Activated T-cell treated with anti-CD3 and anti-CD28 coated beads, Interleukin-2, amount 50 U/mL, for 24 hours (primary cell): Measurements from ENCODE around the gene AMZ1.

ENCODE experiments used
- DNase-seq: peaks from one replicate; pipeline ENCODE4 v3.0.0-alpha.2; 2020
- H3K27ac Mint-ChIP-seq: 2 replicates; pipeline ENCODE4 v1.8.0; 2020; ENCODE audit warnings: mild to moderate bottlenecking, mixed read lengths
- H3K27me3 Mint-ChIP-seq: 2 replicates; pipeline ENCODE4 v1.8.0; 2020; ENCODE audit warnings: mixed read lengths
- H3K36me3 Mint-ChIP-seq: 2 replicates; pipeline ENCODE4 v1.8.0; 2020; ENCODE audit warnings: low read depth, mixed read lengths
- H3K4me1 Mint-ChIP-seq: 2 replicates; pipeline ENCODE4 v1.8.0; 2020; ENCODE audit warnings: low read depth, mixed read lengths
- H3K4me3 Mint-ChIP-seq: 2 replicates; pipeline ENCODE4 v1.8.0; 2020; ENCODE audit warnings: mild to moderate bottlenecking, moderate library complexity, mixed read lengths
- H3K9me3 Mint-ChIP-seq: 2 replicates; pipeline ENCODE4 v1.8.0; 2020; ENCODE audit warnings: mixed read lengths

Gene AMZ1

GRCh38 chr7:2646680-2647571, 41.1 kb upstream of the AMZ1 start:
- DNase-seq = no peak
- no peak overlapping the region for H3K4me3 Mint-ChIP-seq
- H3K27ac Mint-ChIP-seq = no peak overlapping the region
- H3K9me3 Mint-ChIP-seq = no peaks in the 10 kb centered on the region
- H3K4me1 Mint-ChIP-seq = peaks cover 16% of the 10 kb centered on the region
- no peaks in the 10 kb centered on the region for H3K36me3 Mint-ChIP-seq
- no peaks in the 10 kb centered on the region for H3K27me3 Mint-ChIP-seq

DNA sequence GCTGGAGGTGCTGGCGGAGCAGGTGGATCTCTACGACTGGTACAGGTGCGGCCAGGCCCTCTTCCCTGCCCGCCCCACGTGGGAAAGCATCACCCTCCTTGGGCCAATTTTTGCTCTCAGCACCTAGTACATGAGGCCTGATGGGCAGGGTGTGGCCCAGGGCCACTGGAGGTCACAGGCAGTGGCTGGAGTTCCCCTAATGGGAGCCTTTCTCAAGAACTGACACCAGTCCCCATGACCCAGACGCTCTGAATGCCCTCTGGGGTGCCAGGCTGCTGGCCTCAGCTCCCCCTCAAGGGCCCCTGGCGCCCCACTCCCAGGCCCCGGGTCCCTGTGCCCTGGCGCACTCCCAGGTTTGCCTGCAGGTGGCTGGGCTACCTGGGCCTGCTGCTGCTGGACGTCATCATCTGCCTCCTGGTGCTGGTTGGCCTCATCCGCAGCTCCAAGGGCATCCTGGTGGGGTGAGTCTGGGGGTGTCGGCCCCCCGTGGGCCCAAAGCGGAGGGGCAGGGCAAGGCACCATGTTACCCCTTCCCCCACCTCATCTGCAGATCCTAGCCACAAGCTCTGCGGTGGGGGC, 40.3 kb upstream of the AMZ1 start:
- no peak overlapping the region for H3K27ac Mint-ChIP-seq
- H3K36me3 Mint-ChIP-seq = no peaks in the 10 kb centered on the region
- peaks cover 16% of the 10 kb centered on the region for H3K4me1 Mint-ChIP-seq
- DNase-seq = no peak
- H3K9me3 Mint-ChIP-seq = no peaks in the 10 kb centered on the region
- H3K4me3 Mint-ChIP-seq = no peak overlapping the region
- no peaks in the 10 kb centered on the region for H3K27me3 Mint-ChIP-seq

- no peak for DNase-seq
- Mint-ChIP-seq H3K27ac (no peak overlapping the region), H3K36me3 (no peaks in the 10 kb centered on the region), H3K4me3 (no peak overlapping the region), H3K9me3 (no peaks in the 10 kb centered on the region), H3K4me1 (peaks cover 15% of the 10 kb centered on the region), H3K27me3 (no peaks in the 10 kb centered on the region)
Measured at GRCh38 chr7:2649139-2649838, 38.7 kb upstream of the AMZ1 start.

GRCh38 chr7:2649991-2650390, 38.0 kb upstream of the AMZ1 start:
- Mint-ChIP-seq H3K4me1 (peaks cover 8% of the 10 kb centered on the region), H3K4me3 (no peak overlapping the region), H3K9me3 (no peaks in the 10 kb centered on the region), H3K27ac (peak overlapping the region; percentile 33), H3K27me3 (no peaks in the 10 kb centered on the region), H3K36me3 (no peaks in the 10 kb centered on the region)
- no peak for DNase-seq

- no peaks in the 10 kb centered on the region for H3K36me3 Mint-ChIP-seq
- no peaks in the 10 kb centered on the region for H3K27me3 Mint-ChIP-seq
- H3K27ac Mint-ChIP-seq = peak overlapping the region; percentile 33
- H3K9me3 Mint-ChIP-seq = no peaks in the 10 kb centered on the region
- DNase-seq = no peak
- no peak overlapping the region for H3K4me3 Mint-ChIP-seq
- peaks cover 3% of the 10 kb centered on the region for H3K4me1 Mint-ChIP-seq
Measured at GRCh38 chr7:2650451-2650850, 37.6 kb upstream of the AMZ1 start.

- Mint-ChIP-seq H3K4me1 (no peaks in the 10 kb centered on the region), H3K4me3 (no peak overlapping the region), H3K27me3 (no peaks in the 10 kb centered on the region), H3K27ac (no peak overlapping the region), H3K9me3 (no peaks in the 10 kb centered on the region), H3K36me3 (no peaks in the 10 kb centered on the region)
- no peak for DNase-seq
Measured at GRCh38 chr7:2651336-2651735, 36.7 kb upstream of the AMZ1 start.

- H3K27me3 Mint-ChIP-seq = no peaks in the 10 kb centered on the region
- no peak overlapping the region for H3K27ac Mint-ChIP-seq
- no peaks in the 10 kb centered on the region for H3K36me3 Mint-ChIP-seq
- H3K4me1 Mint-ChIP-seq = no peaks in the 10 kb centered on the region
- H3K4me3 Mint-ChIP-seq = no peak overlapping the region
- no peak for DNase-seq
- no peaks in the 10 kb centered on the region for H3K9me3 Mint-ChIP-seq
Measured at GRCh38 chr7:2651847-2652735, 35.9 kb upstream of the AMZ1 start.

DNA sequence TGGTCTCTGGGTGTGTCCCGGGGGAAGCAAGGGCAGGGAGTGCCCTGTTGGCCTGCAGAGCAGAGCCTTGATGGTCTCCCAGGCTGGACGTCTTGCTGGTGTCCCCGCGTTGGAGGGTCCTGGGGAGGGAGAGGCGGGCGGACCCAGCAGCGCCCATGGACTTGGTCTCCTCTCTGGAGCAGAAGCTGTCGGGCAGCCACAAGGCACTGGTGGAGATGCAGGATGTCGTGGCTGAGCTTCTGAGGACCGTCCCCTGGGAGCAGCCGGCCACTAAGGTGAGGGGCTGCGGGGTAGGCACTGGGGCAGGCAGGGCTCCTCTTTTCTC, 35.3 kb upstream of the AMZ1 start:
- no peaks in the 10 kb centered on the region for H3K36me3 Mint-ChIP-seq
- no peaks in the 10 kb centered on the region for H3K4me1 Mint-ChIP-seq
- DNase-seq = no peak
- no peak overlapping the region for H3K27ac Mint-ChIP-seq
- H3K9me3 Mint-ChIP-seq = no peaks in the 10 kb centered on the region
- no peaks in the 10 kb centered on the region for H3K27me3 Mint-ChIP-seq
- no peak overlapping the region for H3K4me3 Mint-ChIP-seq

GRCh38 chr7:2654059-2654458, 33.9 kb upstream of the AMZ1 start:
- no peak for DNase-seq
- H3K4me1 Mint-ChIP-seq = no peaks in the 10 kb centered on the region
- H3K27ac Mint-ChIP-seq = no peak overlapping the region
- H3K4me3 Mint-ChIP-seq = no peak overlapping the region
- H3K27me3 Mint-ChIP-seq = no peaks in the 10 kb centered on the region
- H3K36me3 Mint-ChIP-seq = peaks cover 2% of the 10 kb centered on the region
- no peaks in the 10 kb centered on the region for H3K9me3 Mint-ChIP-seq

DNA sequence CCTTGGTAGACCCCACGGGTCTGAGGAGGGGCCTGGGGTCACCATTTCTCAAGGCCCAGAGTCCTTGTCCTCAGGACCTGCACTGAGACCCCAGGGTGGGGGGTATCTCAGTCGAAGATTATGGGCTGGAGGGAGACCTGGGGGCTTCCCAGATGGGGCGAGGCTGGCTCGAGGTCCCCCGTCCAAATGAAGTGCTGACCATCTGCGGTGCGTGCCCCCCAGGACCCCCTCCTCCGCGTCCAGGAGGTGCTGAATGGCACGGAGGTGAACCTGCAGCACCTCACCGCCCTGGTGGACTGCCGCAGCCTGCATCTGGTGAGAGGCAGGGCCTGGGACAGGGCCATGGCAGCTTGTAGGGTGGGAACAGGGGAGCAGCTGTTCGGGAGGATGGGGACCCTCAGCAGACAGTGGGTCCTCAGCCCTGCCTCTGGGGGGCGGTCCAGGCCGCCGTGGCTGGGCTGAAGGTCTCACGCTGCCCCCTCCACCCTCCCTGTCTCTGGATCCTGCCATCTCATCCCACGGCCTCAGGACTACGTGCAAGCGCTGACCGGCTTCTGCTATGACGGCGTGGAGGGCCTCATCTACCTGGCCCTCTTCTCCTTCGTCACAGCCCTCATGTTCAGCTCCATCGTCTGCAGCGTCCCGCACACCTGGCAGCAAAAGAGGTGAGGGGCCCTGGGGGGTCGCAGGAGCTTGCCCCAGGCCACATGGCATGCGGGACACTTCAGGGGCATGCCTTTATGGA, 32.0 kb upstream of the AMZ1 start:
- H3K9me3 Mint-ChIP-seq = no peaks in the 10 kb centered on the region
- no peak overlapping the region for H3K4me3 Mint-ChIP-seq
- H3K4me1 Mint-ChIP-seq = no peaks in the 10 kb centered on the region
- peaks cover 2% of the 10 kb centered on the region for H3K36me3 Mint-ChIP-seq
- no peaks in the 10 kb centered on the region for H3K27me3 Mint-ChIP-seq
- DNase-seq = no peak
- H3K27ac Mint-ChIP-seq = no peak overlapping the region

DNA sequence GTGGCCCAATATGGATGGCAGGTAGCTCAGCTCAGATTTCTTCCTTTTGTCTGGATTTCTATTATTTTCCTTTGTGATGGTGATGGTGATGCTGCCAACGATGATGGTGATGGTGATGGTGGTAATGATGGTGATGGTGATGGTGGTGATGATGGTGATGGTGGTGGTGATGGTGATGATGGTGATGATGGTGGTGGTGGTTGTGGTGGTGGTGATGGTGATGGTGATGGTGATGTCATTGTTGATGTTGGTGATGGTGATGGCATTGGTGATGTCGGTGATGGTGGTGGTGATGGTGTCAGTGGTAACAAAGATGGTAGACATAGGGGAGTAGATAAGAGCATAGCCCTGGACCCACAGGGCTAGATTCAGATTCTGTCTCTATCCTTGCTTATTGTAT, 30.8 kb upstream of the AMZ1 start:
- H3K27ac Mint-ChIP-seq = no peak overlapping the region
- no peak overlapping the region for H3K4me3 Mint-ChIP-seq
- H3K9me3 Mint-ChIP-seq = no peaks in the 10 kb centered on the region
- H3K4me1 Mint-ChIP-seq = no peaks in the 10 kb centered on the region
- DNase-seq = no peak
- H3K27me3 Mint-ChIP-seq = no peaks in the 10 kb centered on the region
- H3K36me3 Mint-ChIP-seq = peaks cover 2% of the 10 kb centered on the region

GRCh38 chr7:2657920-2658671, 29.9 kb upstream of the AMZ1 start:
- Mint-ChIP-seq H3K27me3 (no peaks in the 10 kb centered on the region), H3K27ac (no peak overlapping the region), H3K4me3 (no peak overlapping the region), H3K9me3 (no peaks in the 10 kb centered on the region), H3K4me1 (no peaks in the 10 kb centered on the region), H3K36me3 (peaks cover 5% of the 10 kb centered on the region)
- no peak for DNase-seq

GRCh38 chr7:2658941-2659340, 29.1 kb upstream of the AMZ1 start:
- Mint-ChIP-seq H3K9me3 (no peaks in the 10 kb centered on the region), H3K36me3 (peaks cover 5% of the 10 kb centered on the region), H3K27ac (no peak overlapping the region), H3K27me3 (no peaks in the 10 kb centered on the region), H3K4me3 (no peak overlapping the region), H3K4me1 (no peaks in the 10 kb centered on the region)
- DNase-seq = no peak
